SJSA1 (cell line): Measurements from ENCODE around the gene CBFA2T3. TPM values are rescaled to one million over a fixed set of nuclear protein-coding genes. Genes with fewer than 3 reads are reported as not detected.

ENCODE experiments used
- DNase-seq, 2 experiments: peaks; one replicate each; pipeline ENCODE4 v3.0.0-alpha.2; 2015 to 2020; ENCODE audit warnings: low spot score in 2 of 2, low read depth in 1 of 2
- H3K27ac ChIP-seq: fragments of 250-450 bp; sonication (Bioruptor Pico); 2 replicates; pipeline ENCODE4 v1.5.1; 2020; ENCODE audit warnings: mild to moderate bottlenecking, moderate library complexity
- H3K27me3 ChIP-seq: fragments of 250-450 bp; sonication (Bioruptor Pico); replicated peaks from 2 replicates; pipeline ENCODE4 v1.5.1; 2020; ENCODE audit warnings: mild to moderate bottlenecking, moderate library complexity
- H3K36me3 ChIP-seq: fragments of 250-450 bp; sonication (Bioruptor Pico); 2 replicates; pipeline ENCODE4 v1.5.1; 2020; ENCODE audit warnings: mild to moderate bottlenecking
- H3K4me1 ChIP-seq: fragments of 250-450 bp; sonication (Bioruptor Pico); replicated peaks from 2 replicates; pipeline ENCODE4 v1.6.1; 2021; ENCODE audit warnings: mild to moderate bottlenecking
- H3K4me3 ChIP-seq: fragments of 250-450 bp; sonication (Bioruptor Pico); 2 replicates; pipeline ENCODE4 v1.5.1; 2020; ENCODE audit warnings: mild to moderate bottlenecking
- H3K9me3 ChIP-seq: fragments of 250-450 bp; sonication (Bioruptor Pico); replicated peaks from 2 replicates; pipeline ENCODE4 v1.5.1; 2020; ENCODE audit warnings: mild to moderate bottlenecking
- total RNA-seq: library from RNA; depleted of rRNA; stranded (reverse); fragments of >200 nt; shearing (Covaris generic); gene quantifications from 2 replicates; pipeline ENCODE4 v1.2.3, GENCODE V29; 2014

The CBFA2T3 gene
- total RNA-seq, 1 experiment from 2014 or later: not detected

DNA sequence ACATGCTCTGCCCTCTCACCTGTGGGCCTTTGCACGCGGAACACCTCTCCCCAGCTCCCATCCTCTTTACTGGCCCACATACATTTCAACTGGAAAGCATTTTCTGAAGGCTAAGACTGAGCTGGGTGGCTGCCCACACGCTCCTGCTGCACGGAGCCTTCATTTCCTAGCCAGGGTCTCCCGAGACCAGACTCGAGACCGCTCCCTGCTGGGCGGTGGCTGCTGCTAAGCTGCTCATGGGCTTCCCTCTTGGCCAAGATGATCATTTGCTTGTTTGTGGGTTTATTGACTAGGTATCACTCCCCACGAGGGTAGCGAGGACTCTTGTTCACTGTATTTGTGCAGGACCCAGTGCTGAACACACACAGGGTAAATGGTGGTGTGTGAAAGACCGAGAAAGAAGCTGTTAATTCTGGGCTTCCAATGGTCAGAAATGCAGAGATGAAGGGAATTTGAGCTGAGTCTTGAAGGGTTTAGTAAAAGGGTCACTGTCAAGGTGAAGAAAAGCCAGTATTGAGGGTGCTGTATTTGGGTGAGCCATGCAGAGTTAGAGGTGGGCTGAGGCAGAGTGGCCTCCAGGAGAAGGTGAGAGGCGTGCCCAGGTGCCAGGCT, 119.2 kb downstream of the CBFA2T3 start:
- peaks cover 35% of the 10 kb centered on the region for H3K36me3 ChIP-seq
- H3K9me3 ChIP-seq: no peaks in the 10 kb centered on the region
- peak overlapping the region; percentile 80 for H3K4me3 ChIP-seq
- H3K4me1 ChIP-seq: peaks cover 26% of the 10 kb centered on the region
- peak in 1 of 2 experiments; percentile 82 for DNase-seq
- H3K27me3 ChIP-seq: no peaks in the 10 kb centered on the region
- H3K27ac ChIP-seq: no peak overlapping the region

DNA sequence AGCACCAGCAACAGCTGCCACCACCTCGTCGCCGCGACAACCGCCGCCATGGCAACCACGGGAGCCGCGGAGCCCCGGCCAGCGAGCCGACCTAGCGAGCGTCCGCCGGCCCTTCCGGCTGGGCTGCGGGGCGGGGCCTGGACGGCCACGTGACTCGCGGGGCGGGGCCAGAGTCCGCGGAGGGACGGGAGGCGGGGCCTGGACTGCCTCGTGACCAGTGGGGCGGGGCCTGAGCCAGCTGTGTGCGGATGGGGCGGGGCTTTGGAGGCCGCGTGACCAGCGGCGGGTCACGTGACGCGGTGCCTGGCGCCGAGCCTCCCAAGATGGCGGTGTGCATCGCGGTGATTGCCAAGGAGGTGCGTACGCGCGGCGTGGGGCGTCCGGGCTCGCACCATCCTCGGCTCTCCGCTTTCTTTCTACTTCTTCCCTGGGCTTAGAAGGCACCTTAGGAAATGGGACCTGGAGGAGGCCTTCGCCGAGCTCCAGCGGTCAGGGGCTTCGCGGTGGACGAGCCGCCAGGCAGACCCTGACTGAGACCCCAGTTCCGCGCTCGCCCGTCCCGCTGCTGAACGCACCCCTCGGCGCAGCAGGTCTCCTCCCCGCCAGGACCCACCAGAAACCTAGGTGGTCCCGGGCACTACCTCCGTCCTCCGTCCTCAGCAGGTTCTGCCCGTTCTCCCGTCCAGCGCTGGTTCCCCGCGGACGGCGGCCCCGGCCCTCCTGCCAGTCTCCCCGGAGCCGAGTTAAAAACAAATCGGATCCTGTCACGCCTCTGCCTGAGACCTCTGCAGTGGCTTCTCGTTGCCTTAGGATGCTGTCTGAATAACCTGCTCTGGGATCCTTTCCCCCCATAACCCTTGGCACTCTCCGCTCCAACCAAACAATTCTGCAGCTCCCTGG, 119.9 kb downstream of the CBFA2T3 start, which contains the start of the genes GALNS and TRAPPC2L:
TSS of gene GALNS (minus strand) at position 120 of the 900 bp plus-strand sequence. CDS start at position 50, 70 bp downstream.
TSS of gene TRAPPC2L (plus strand) at position 300 of the 900 bp plus-strand sequence. CDS start at position 324, 24 bp downstream.
- Histone ChIP-seq H3K36me3 (peaks cover 35% of the 10 kb centered on the region), H3K27me3 (no peaks in the 10 kb centered on the region), H3K9me3 (no peaks in the 10 kb centered on the region), H3K4me1 (peaks cover 30% of the 10 kb centered on the region), H3K4me3 (peak within 1 kb of the TSS; percentile 80), H3K27ac (peak within 1 kb of the TSS; percentile 40)
- DNase-seq: peak; percentile 93 to 98

GRCh38 chr16:88856122-88856827, 120.7 kb downstream of the CBFA2T3 start:
- DNase-seq: no peak
- Histone ChIP-seq H3K4me1 (peaks cover 30% of the 10 kb centered on the region), H3K27ac (no peak overlapping the region), H3K4me3 (peak overlapping the region; percentile 80), H3K36me3 (peaks cover 39% of the 10 kb centered on the region), H3K27me3 (no peaks in the 10 kb centered on the region), H3K9me3 (no peaks in the 10 kb centered on the region)

DNA sequence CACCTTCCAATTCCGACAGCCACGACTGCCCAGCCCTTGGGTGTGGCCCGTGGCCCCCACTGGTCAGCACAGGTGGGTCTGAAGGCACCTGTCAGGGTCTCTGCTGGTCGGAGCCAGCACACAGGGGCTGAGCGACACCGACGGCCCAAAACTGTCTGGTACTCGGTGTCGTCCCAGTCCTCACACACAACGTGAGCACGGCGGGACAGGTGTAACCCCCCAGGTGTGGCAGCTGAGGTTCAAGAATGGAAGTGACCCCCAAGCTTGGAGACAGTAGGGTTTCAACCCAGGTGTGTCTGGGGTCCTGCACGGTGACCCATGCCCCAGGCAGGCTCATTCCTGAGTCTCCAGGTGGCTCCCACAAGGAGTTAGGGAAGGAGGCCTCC, 121.3 kb downstream of the CBFA2T3 start:
- Histone ChIP-seq H3K27ac (no peak overlapping the region), H3K9me3 (no peaks in the 10 kb centered on the region), H3K4me1 (peaks cover 30% of the 10 kb centered on the region), H3K36me3 (peaks cover 37% of the 10 kb centered on the region), H3K4me3 (peak overlapping the region; percentile 80), H3K27me3 (no peaks in the 10 kb centered on the region)
- no peak for DNase-seq

DNA sequence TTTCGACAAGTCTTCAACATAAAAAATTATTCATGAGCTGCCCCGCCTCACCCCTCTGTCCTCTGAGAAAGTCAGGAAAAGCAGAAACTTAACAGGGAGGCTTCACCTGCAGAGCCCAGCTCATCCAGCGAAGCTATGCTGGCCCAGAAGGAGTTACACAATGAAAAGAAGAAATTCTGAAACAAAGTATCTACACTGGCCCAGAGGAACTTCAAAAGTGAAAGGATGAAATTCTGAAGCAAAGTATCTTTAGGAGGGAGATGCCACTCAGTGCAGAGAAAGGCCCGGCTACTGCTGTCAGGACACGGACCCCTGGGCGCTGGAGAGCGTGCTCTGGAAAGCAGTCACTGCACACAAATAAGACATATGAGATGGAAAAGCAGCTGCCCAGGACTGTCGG, 121.8 kb downstream of the CBFA2T3 start:
- DNase-seq: no peak
- Histone ChIP-seq H3K27me3 (no peaks in the 10 kb centered on the region), H3K36me3 (peaks cover 32% of the 10 kb centered on the region), H3K9me3 (no peaks in the 10 kb centered on the region), H3K27ac (no peak overlapping the region), H3K4me1 (peaks cover 30% of the 10 kb centered on the region), H3K4me3 (no peak overlapping the region)

- Histone ChIP-seq H3K36me3 (peaks cover 31% of the 10 kb centered on the region), H3K4me1 (peaks cover 30% of the 10 kb centered on the region), H3K4me3 (no peak overlapping the region), H3K27me3 (no peaks in the 10 kb centered on the region), H3K9me3 (no peaks in the 10 kb centered on the region), H3K27ac (no peak overlapping the region)
- no peak for DNase-seq
Observed at GRCh38 chr16:88854306-88855111, 122.5 kb downstream of the CBFA2T3 start.

DNA sequence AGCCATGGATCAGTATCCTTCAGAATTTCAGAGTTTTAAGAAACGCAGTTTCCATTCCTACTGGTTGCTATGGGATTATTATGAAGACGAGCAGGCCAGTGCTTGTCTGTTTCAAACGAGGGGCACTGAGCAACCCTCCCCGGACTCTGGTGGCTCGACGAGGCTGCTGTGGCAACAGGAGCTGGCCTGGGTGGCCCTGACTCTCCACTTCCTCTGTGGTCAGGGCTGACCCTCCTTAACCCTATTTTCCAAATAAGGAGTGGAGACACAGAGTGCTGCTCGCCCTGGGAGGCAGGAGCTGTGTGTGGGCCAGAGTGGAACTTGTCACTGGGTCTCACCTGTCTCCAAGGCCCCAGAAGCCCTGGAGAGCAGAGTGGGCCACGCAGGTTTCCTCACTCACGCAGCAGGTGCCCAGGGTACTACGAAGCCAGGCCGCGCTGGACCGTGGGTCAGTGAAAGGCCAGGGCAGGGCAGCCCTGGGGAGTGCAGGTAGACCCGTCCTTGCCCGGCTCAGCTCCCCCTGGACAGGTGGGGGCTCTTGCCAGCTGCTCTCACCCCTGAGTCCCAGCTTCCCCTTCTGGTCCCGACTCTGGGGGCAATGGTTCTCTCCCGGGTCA, 123.6 kb downstream of the CBFA2T3 start:
- H3K9me3 ChIP-seq: no peaks in the 10 kb centered on the region
- H3K36me3 ChIP-seq: peaks cover 20% of the 10 kb centered on the region
- H3K4me3 ChIP-seq: no peak overlapping the region
- no peak overlapping the region for H3K27ac ChIP-seq
- no peaks in the 10 kb centered on the region for H3K27me3 ChIP-seq
- peaks cover 30% of the 10 kb centered on the region for H3K4me1 ChIP-seq
- DNase-seq: peak in 1 of 2 experiments; percentile 31

GRCh38 chr16:88851616-88852015, 125.4 kb downstream of the CBFA2T3 start:
- Histone ChIP-seq H3K36me3 (peaks cover 18% of the 10 kb centered on the region), H3K27ac (no peak overlapping the region), H3K4me3 (no peak overlapping the region), H3K9me3 (no peaks in the 10 kb centered on the region), H3K4me1 (peaks cover 23% of the 10 kb centered on the region), H3K27me3 (no peaks in the 10 kb centered on the region)
- no peak for DNase-seq

- Histone ChIP-seq H3K4me3 (no peak overlapping the region), H3K36me3 (peaks cover 18% of the 10 kb centered on the region), H3K4me1 (peaks cover 17% of the 10 kb centered on the region), H3K27ac (no peak overlapping the region), H3K27me3 (no peaks in the 10 kb centered on the region), H3K9me3 (no peaks in the 10 kb centered on the region)
- DNase-seq: no peak
Observed at GRCh38 chr16:88850531-88851199, 126.3 kb downstream of the CBFA2T3 start.

- no peak overlapping the region for H3K4me3 ChIP-seq
- H3K9me3 ChIP-seq: no peaks in the 10 kb centered on the region
- peaks cover 11% of the 10 kb centered on the region for H3K4me1 ChIP-seq
- H3K27ac ChIP-seq: no peak overlapping the region
- H3K36me3 ChIP-seq: peaks cover 14% of the 10 kb centered on the region
- DNase-seq: no peak
- no peaks in the 10 kb centered on the region for H3K27me3 ChIP-seq
Observed at GRCh38 chr16:88848557-88848956, 128.4 kb downstream of the CBFA2T3 start.

- H3K27me3 ChIP-seq: no peaks in the 10 kb centered on the region
- no peak for DNase-seq
- H3K36me3 ChIP-seq: peaks cover 14% of the 10 kb centered on the region
- H3K4me3 ChIP-seq: no peak overlapping the region
- H3K4me1 ChIP-seq: peaks cover 2% of the 10 kb centered on the region
- H3K9me3 ChIP-seq: no peaks in the 10 kb centered on the region
- no peak overlapping the region for H3K27ac ChIP-seq
Observed at GRCh38 chr16:88847654-88848053, 129.4 kb downstream of the CBFA2T3 start.

DNA sequence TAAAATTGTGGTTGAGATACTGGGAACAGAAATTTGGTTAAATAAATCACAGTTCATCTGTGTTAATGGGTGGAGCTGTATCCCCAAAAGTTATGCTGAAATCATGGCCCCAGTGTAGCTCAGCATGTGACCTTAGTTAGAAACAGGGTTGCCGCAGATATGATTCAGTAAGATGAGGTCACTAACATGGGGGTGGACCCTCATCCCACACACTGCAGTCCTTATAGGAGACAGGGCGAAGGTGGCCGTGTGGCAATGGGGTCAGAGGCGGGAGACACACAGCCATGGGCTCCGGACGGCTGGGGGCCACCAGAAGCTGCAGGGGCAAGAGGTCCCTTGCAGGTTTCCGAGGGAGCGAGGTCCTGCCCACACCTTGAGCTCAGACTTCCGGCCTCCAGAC, 130.9 kb downstream of the CBFA2T3 start:
- Histone ChIP-seq H3K27ac (no peak overlapping the region), H3K36me3 (peaks cover 10% of the 10 kb centered on the region), H3K4me3 (no peak overlapping the region), H3K4me1 (no peaks in the 10 kb centered on the region), H3K27me3 (no peaks in the 10 kb centered on the region), H3K9me3 (no peaks in the 10 kb centered on the region)
- no peak for DNase-seq
